Esophagus (tissue), 2 donors: ENCODE measurements around the gene ADGRA1. TPM values are rescaled to one million over a fixed set of nuclear protein-coding genes. Genes with fewer than 3 reads are reported as not detected.
"Not testable (repeated sequence)": the region's sequence is repeated elsewhere in the genome, so short reads cannot be mapped to it uniquely, and the experiment has no call there.

ENCODE experiments used
- H3K27ac ChIP-seq, 2 donors: one replicate each; pipeline ENCODE4 v1.5.1; 2013; ENCODE audit warnings: low read depth in 2 of 2, mild to moderate bottlenecking in 2 of 2, inconsistent platforms in 1 of 2, low read length in 1 of 2, moderate library complexity in 1 of 2
- H3K27me3 ChIP-seq, 2 donors: one replicate each; pipeline ENCODE4 v1.6.1; 2013; ENCODE audit warnings: low read length in 2 of 2, control low read depth in 1 of 2, mild to moderate bottlenecking in 1 of 2; ENCODE audit not compliant: insufficient read depth in 2 of 2, control insufficient read depth in 1 of 2
- H3K36me3 ChIP-seq, 2 donors: one replicate each; pipeline ENCODE4 v1.6.1; 2013; ENCODE audit warnings: low read length in 1 of 2; ENCODE audit not compliant: control insufficient read depth in 2 of 2, insufficient read depth in 2 of 2
- H3K4me1 ChIP-seq, 2 donors: one replicate each; pipeline ENCODE4 v1.6.1; 2013; ENCODE audit warnings: low read length in 1 of 2; ENCODE audit not compliant: control insufficient read depth in 2 of 2, insufficient read depth in 2 of 2
- H3K4me3 ChIP-seq, 2 donors: one replicate each; pipeline ENCODE4 v1.5.1; 2013; ENCODE audit warnings: low read length in 2 of 2, mild to moderate bottlenecking in 2 of 2, low read depth in 1 of 2, moderate library complexity in 1 of 2
- H3K9me3 ChIP-seq, 2 donors: one replicate each; pipeline ENCODE4 v1.6.1; 2013; ENCODE audit warnings: mild to moderate bottlenecking in 2 of 2, low read depth in 1 of 2, low read length in 1 of 2, moderate library complexity in 1 of 2; ENCODE audit not compliant: control insufficient read depth in 2 of 2, insufficient read depth in 1 of 2
- WGBS, 2 donors: extraction: QIAGEN DNeasy Blood & Tissue Kit; methylation state at CpG; one replicate each; pipeline ENCODE4 v1.1.7; 2013; 5-methylcytosine and 5-hydroxymethylcytosine counted together
- polyA plus RNA-seq, 2 donors: library from polyadenylated mRNA; stranded (reverse); fragments of 200-250 nt; gene quantifications; one replicate each; pipeline ENCODE4 v1.2.3, GENCODE V29; 2013
- donor health status: healthy with polysubstance abuse.
- donor health status: Bipolar disorder and iron deficiency.

Gene ADGRA1
- polyA plus RNA-seq, 2 donors: 0.01 to 0.04 TPM

- no peaks in the 10 kb centered on the region for H3K36me3 ChIP-seq
- H3K4me3 ChIP-seq: no peak overlapping the region
- H3K9me3 ChIP-seq: no peaks in the 10 kb centered on the region
- H3K27ac ChIP-seq: no peak overlapping the region
- WGBS, 2 donors: 48 to 65% methylated on average over 10 of the region's 10 CpGs
- H3K4me1 ChIP-seq: peaks cover 0 to 1% of the 10 kb centered on the region in 2 donors
- H3K27me3 ChIP-seq: peaks cover 0 to 2% of the 10 kb centered on the region in 2 donors
Observed at GRCh38 chr10:133143200-133143533, 55.4 kb downstream of the ADGRA1 start.

- no peak overlapping the region for H3K27ac ChIP-seq
- WGBS, 2 donors: 44 to 59% methylated on average over 9 of the region's 9 CpGs
- no peak overlapping the region for H3K4me3 ChIP-seq
- H3K4me1 ChIP-seq: peaks cover 0 to 1% of the 10 kb centered on the region in 2 donors
- H3K27me3 ChIP-seq: peaks cover 0 to 2% of the 10 kb centered on the region in 2 donors
- no peaks in the 10 kb centered on the region for H3K36me3 ChIP-seq
- H3K9me3 ChIP-seq: no peaks in the 10 kb centered on the region
Observed at GRCh38 chr10:133143546-133143945, 55.8 kb downstream of the ADGRA1 start.

- Histone ChIP-seq H3K27ac (no peak overlapping the region), H3K4me1 (peaks cover 0 to 1% of the 10 kb centered on the region in 2 donors), H3K4me3 (no peak overlapping the region), H3K27me3 (peaks cover 0 to 2% of the 10 kb centered on the region in 2 donors), H3K36me3 (no peaks in the 10 kb centered on the region), H3K9me3 (no peaks in the 10 kb centered on the region)
- WGBS, 2 donors: 89 to 93% methylated on average over 7 of the region's 7 CpGs
Observed at GRCh38 chr10:133144771-133145170, 57.0 kb downstream of the ADGRA1 start.

GRCh38 chr10:133150226-133150625 is 62.5 kb downstream of the ADGRA1 start:
- Histone ChIP-seq H3K4me1 (no peaks in the 10 kb centered on the region), H3K36me3 (no peaks in the 10 kb centered on the region), H3K27me3 (no peaks in the 10 kb centered on the region), H3K4me3 (no peak overlapping the region), H3K9me3 (peaks cover 0 to 5% of the 10 kb centered on the region in 2 donors), H3K27ac (no peak overlapping the region)
- WGBS, 2 donors: 93 to 94% methylated on average over 8 of the region's 8 CpGs

- Histone ChIP-seq H3K27ac (no peak overlapping the region), H3K9me3 (peaks cover 0 to 5% of the 10 kb centered on the region in 2 donors), H3K27me3 (no peaks in the 10 kb centered on the region), H3K4me3 (no peak overlapping the region), H3K36me3 (no peaks in the 10 kb centered on the region), H3K4me1 (no peaks in the 10 kb centered on the region)
- 85 to 92% methylated on average over 12 of the region's 12 CpGs for WGBS, 2 donors
Observed at GRCh38 chr10:133150656-133151055, 62.9 kb downstream of the ADGRA1 start.

- not testable (repeated sequence) for H3K4me1 ChIP-seq, H3K27me3 ChIP-seq, H3K4me3 ChIP-seq, H3K36me3 ChIP-seq, H3K27ac ChIP-seq, H3K9me3 ChIP-seq
- WGBS, 2 donors: 90% methylated on average over 3 of the region's 3 CpGs
Observed at GRCh38 chr10:133151071-133151470, 63.3 kb downstream of the ADGRA1 start.

GRCh38 chr10:133151543-133151972 is 63.8 kb downstream of the ADGRA1 start:
- no peak overlapping the region for H3K27ac ChIP-seq
- peaks cover 0 to 5% of the 10 kb centered on the region in 2 donors for H3K9me3 ChIP-seq
- H3K27me3 ChIP-seq: no peaks in the 10 kb centered on the region
- no peak overlapping the region for H3K4me3 ChIP-seq
- H3K4me1 ChIP-seq: no peaks in the 10 kb centered on the region
- WGBS, 2 donors: 28 to 32% methylated on average over 9 of the region's 9 CpGs
- H3K36me3 ChIP-seq: no peaks in the 10 kb centered on the region

GRCh38 chr10:133154411-133154810 is 66.7 kb downstream of the ADGRA1 start:
- WGBS, 2 donors: 74 to 77% methylated on average over 4 of the region's 4 CpGs
- no peak overlapping the region for H3K27ac ChIP-seq
- no peaks in the 10 kb centered on the region for H3K4me1 ChIP-seq
- H3K9me3 ChIP-seq: peaks cover 0 to 5% of the 10 kb centered on the region in 2 donors
- H3K36me3 ChIP-seq: no peaks in the 10 kb centered on the region
- H3K4me3 ChIP-seq: no peak overlapping the region
- H3K27me3 ChIP-seq: no peaks in the 10 kb centered on the region

- 87 to 89% methylated on average over 28 to 30 of the region's 30 CpGs for WGBS, 2 donors
- no peaks in the 10 kb centered on the region for H3K4me1 ChIP-seq
- no peak overlapping the region for H3K27ac ChIP-seq
- no peak overlapping the region for H3K4me3 ChIP-seq
- H3K27me3 ChIP-seq: no peaks in the 10 kb centered on the region
- no peaks in the 10 kb centered on the region for H3K36me3 ChIP-seq
- H3K9me3 ChIP-seq: peaks cover 0 to 5% of the 10 kb centered on the region in 2 donors
Observed at GRCh38 chr10:133154996-133155778, 67.5 kb downstream of the ADGRA1 start.
